GM21825 (cell line): ENCODE measurements around the gene SLC38A10.
A peak's percentile ranks its signal among the peaks of the same experiment; 100 is the strongest.
"Not testable (repeated sequence)": the region's sequence is repeated elsewhere in the genome, so short reads cannot be mapped to it uniquely, and the experiment has no call there.

ENCODE experiments used
- ATAC-seq: cut with Tn5 transposase; IDR thresholded peaks from one replicate; pipeline ENCODE4 v1.9.1; 2021; ENCODE audit warnings: mild to moderate bottlenecking, moderate library complexity; ENCODE audit not compliant: unreplicated experiment

SLC38A10 gene

DNA sequence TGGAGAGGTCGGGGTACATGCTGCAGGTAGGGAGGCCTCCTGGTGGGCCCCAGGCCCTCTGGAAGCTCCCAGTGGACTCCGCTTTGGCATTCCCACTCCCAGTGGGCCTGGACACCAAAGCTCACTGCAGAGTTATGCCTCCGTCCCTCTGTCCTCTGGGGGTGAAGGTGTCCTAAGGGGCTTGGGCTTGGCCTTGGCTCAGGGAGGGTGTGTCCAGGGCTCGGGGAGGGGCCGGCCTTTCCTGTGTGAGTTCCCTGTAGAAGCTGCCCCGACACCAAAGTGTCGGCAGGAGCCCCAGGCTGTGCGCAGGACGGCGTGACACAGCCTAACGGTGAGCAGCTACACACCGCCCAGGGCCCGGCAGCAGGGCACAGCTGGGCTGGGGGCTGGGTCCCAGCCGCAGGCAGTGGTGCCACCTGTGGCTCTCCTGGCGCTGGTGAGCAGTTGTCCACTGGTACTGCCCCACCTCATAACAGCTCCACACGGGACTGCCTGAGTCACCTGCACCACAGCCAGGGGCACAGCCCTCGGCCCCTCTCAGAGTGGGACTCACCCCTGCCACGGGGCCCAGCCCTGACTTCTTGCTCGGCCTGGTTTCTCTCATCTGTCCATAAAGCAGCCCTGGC, 62.4 kb downstream of the SLC38A10 start:
- no peak for ATAC-seq

DNA sequence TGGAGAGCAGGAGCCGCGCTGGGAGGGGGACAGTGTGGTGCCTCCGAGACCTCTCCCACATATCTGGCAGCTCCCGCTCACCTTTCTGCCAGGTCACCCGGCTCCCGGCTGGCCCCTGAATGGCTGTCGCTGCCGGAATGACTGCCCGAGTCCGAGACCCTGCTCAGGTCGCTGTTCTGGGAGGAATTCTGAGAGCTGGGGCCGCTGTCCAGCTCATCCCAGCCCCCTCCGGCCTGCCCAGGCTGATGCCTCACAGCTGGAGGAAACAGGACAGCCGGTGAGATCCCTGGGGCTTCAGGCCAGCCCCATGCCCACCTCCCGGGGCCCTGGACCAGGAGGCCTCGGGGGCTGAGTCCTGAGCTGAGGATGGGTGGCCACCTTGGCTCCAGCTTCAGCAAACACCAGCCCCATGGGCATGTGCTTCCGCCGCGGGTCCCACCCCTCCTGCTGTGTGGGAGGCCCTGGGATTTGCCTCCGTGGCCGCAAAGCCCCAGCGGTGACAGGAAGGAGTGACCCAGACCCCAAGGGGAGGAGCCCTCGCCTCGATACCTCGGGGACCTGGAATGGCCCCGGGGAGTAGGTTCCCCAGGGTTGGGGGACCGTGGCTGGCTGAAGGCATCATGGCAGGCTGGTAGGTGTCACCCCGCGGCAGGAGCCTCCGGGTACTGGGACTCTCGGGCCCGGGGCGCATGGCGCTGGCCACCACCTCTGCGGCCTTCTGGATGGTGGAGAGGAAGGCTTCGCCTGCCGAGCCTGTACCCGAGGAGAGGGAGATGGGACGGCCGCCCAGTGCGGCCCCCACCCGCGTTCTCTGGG, 63.1 kb downstream of the SLC38A10 start:
- no peak for ATAC-seq

DNA sequence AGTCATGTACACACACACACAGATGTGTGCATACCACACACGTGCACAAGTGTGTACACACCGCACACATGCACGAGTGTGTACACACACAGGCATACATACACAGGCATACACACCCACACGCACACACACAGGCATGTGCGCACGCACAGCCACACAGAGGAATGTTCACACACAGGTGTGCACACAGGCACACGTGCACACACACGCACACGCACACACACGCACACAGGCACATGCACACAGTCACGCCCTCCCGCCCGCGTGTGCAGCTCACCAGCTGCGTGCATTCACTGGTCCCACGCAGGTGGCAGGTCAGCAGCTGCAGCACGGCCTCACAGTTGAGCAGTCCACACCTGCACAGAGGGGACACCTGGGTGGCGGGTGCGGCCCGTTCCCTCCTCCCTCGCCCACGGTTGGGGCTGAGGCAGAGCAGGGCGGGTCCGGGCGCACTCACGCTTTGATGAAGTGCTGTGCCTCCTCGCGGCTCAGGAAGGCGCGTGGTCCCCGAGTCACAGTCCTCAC, 63.9 kb downstream of the SLC38A10 start:
- ATAC-seq = no peak

DNA sequence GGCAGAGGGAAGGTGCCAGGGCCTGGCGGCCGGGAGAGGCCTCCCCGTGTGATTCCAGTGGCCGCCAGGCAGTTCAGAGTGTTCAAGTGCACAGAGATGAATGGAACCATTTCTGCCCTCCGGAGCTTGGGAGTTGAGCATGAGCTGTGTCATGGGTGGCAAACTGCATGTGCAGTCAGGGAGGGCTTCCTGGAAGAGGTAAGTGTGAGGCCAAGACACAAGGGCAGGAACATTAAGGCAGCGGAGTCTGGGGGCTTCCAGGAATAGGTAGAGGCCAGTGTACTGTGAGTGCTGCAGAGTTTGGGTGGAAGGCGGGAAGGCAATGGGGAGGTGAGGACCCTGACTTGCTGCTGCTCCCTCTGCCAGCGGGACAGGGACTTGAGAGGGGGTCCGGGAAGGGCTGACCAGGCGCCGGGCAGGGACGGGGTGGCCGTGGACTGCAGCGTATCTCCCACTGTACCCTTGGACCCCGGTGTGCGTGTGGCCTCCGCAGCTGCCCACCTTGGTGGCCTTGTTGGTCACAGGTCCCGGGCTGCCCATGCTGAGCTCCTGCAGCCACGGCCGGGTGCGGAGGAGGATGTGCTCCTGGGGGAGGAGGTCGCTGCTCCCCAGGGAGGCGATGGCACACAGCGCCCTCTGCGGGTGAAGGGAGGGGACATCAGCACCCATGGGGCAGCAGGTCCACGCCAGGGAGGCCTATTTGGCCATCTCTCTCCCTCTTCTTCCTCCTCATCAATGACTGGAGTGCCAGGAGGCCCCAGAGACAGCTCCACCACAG, 64.9 kb downstream of the SLC38A10 start:
- ATAC-seq = no peak

DNA sequence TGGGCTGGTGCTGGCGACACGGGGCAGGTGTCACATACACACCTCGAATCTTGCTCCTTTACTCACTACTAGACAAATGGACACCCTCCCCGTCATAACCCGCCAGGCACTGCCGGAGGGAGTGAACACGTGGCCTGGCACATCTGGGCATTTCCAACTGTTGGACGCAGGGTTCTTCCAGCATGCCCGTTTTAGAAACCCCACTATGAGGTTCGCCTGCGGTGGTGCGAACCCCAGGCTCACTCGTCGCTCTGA, 65.5 kb downstream of the SLC38A10 start:
- no peak for ATAC-seq

DNA sequence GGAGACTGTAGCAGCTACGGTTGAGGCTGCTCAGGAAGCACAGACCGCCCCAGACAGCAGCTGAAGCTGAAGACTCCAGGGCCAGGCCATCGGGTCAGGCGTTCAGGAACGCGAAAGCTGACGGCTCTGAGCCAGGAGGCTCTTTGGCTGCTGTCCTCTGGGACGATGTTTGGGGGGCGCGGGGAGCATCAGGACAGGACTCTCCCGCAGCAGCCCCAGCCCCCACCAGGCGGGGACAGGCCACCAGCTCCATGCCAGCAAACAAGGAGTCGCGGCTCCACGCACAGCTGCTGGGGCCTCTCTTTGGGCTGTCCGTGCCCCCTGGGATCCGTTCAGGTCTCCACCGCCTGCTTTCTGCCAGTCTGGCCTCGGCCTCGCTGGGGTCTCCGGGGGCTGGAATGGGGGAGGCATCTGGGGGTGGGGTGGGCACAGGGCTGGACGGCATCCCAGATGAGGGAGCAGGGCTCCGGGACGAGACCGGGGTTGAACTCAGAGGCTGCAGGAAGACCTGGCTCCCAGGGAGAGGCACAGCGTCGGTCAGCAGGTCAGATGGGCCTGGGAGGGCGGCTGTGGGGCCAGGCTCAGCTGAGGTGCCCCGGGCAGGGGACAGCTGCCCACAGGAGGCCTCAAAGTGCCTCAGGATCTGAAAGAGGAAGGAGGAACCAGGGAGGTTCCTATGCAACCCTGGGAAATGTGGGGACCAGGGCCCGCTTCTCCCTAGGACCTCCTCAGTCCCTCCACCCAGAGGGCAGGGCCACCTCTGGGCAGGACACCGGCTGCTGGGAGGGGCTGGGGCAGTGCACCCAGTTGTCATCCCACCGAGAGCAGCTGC, 66.1 kb downstream of the SLC38A10 start:
- ATAC-seq = no peak

DNA sequence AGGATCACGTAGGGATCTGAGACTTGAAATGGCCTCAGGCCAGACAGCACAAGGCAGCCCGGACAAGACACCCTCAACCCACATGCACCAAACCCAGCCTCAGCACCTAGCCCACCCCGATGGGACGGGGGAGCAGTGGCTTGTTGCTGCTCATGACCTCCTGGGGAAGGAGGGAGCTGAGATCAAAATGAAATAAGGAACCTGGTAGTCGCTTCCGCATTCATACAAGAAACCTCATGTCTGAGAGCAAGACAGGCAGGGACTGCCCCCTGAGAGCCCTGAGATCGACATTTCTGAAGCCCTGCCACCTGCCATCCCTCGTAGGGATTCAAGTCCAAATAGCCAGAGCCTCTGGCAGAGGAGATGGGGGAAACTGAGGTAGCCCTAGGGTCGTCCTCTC, 66.7 kb downstream of the SLC38A10 start:
- no peak for ATAC-seq

DNA sequence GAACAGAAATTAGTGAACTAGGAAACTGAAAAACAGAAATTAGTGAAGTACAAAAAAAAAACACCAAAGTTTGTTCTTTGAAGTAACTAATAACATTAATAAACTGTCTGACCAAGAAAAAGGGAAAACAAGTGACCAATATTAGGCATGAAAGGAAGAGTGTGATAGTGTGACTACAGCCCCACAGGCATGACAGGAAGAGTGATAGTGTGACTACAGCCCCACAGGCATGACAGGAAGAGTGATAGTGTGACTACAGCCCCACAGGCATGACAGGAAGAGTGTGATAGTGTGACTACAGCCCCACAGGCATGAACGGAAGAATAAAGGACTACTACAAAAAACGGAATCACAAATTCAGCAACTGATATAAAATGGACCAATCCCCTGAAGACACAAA, 67.5 kb downstream of the SLC38A10 start:
- ATAC-seq = not testable (repeated sequence)

DNA sequence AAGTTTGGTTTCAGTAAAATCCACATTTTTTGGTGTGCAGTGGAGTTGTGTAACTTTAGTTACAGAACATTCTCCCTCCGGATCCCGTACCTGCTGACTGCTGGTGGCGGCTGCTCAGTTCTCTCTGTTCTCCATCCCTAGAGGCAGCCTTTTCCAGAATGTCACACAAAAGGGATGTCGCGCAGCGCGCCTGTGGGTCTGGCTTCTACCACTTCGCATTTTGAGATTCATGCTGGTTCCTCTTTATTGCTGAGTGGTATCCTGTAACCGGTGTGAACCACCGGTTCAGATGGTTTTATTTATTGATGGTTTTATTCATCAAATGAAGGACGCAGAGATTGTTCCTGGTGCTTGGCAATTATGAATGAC, 71.4 kb downstream of the SLC38A10 start:
- ATAC-seq = no peak

DNA sequence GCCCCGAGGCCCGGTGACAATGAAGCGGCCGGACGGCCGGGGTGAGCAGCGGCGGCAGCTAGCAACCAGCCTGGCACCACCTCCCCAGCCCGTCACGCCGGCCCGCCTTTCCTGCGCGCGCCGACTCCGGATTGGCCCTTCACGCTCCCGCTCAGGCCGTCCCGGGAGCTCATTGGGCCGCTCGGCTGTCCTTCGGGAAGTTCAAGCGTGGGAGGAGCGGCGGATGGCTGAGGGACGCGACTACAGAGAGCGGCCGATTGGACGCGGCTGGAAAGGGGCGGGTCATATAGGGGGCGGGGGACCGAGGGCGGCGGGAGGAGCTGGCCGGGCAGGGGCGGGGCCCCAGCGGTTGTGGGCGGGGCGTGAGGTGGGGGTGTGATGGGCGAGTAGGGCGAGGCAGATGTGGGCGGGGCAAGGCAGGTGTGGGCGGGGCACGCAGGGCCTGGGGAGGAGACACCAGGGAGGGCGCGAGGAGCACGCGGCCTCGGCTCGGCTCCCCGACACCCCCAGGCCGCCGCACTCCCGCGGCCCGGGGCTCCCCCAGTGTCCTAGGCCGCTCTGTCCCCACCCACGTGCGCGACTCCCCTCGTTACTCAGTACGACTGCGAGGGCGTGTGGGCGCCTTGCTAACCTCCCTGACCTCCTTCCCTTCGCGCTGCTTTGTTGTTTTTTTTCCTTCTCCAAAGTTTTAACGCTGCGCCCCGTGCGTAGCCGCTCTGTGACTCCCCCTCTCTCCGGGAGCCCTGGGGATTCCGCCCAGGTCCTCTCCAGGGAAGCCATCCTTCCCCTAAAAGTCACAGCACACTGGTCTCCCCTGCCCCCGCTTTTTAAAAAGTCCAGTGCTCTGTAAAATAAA, 72.0 kb downstream of the SLC38A10 start, which contains the start of gene CEP131:
TSS of gene CEP131 (minus strand) at position 60 of the 856 bp plus-strand sequence. CDS start 2,909 bp downstream, outside the sequence.
- ATAC-seq = peak; percentile 91

DNA sequence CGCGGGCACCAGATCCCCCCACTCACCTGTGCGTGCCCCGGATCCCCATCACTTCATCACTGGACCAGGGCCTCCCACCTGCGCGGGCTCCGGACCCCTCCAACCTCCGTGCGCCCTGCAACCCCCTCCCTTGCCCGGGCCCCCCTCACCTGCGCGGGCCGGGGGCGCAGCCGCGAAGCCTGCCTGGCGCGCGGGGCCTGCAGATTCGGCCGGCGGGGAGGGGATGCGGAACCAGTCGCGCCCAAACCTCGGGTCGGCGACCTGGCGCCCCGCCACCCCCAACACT, 72.5 kb downstream of the SLC38A10 start:
- peak; percentile 9 for ATAC-seq

DNA sequence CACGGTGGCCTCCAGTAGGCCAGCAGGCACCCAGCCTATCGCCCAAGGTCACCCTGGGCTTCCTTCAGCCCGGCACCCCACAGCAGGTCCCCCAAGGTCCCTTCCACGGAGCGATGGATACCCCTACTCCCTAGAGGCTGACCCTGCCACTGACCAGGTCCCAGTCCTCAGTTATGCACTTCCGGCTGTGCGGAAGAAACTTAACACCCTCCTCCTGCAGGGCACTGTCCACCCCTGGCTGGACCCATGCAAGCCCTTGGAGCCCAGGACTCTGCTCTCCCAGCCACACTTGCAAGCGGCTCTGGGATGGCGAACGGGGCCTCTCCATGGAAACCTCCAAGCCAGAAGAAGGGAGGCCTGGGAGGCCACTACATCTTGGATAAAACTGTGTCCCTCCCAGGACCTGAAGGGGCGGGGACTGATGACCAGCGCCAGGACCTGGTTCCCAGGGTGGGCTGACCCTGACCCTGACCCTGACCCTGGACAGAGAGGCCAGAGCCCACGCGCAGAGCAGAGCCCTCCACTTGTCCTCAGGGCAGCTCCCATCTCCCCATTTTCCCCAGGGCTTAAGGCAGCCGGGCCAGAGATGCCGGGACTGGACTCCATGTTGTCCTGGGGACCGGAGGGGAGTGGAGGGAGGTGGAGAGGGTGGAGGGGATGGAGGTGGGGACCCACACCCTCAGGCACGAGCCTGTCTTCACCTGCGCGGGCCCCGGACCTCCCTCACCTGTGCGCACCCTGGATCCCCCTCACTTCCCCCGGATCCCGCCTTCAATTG, 73.1 kb downstream of the SLC38A10 start:
- ATAC-seq = no peak

DNA sequence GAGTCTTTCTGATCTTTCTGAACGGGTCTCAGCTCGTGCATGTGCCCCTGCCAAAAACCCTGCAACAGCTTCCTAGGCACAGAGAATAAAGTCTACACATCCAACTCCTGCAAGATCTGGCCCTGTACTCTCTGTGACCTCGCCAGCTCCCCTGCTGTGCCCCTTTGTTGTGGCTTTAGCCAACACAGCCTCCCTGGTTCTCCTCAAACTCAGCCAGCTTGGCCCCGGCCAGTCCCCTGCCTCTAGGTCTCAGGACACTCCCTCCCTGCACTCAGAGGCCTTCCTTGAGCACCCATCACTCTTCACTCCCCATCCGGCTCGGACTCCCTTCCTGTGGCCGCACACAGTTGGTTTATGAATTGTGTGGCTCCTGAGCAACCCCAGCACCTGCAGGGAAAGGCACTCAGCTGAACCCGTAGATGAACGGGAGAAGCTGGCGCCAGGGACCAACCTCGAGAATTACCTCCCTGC, 73.7 kb downstream of the SLC38A10 start:
- no peak for ATAC-seq

DNA sequence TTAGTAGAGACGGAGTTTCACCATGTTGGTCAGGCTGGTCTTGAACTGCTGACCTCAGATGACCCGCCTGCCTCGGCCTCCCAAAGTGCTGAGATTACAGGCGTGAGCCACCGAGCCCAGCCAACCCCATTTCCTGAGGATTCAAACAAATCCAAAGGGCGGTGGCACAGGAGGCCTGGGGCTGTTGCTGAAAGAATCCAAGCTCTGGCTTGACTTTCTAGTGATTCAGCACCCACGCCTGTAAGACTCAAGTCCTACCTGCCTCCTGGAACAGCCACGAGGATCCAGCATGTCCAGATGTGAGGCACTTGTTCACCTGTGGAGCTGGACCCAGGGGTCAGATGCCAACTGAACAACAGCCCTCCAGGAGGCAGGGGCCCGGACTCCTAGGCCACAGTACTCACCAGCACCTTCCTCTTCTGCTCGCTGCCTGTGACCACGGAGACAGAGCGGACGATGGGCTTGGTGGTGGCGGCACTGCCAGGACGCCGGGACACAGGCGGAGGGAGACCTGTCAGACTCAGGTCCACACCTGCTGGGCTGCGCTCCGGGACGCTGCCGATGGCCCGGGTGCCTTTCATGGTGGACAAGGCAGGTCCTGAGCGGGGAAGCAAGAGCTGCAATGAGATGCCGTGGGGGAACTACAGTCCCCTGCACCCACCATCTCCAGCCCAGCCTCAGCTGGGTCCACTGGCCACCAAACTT, 75.5 kb downstream of the SLC38A10 start:
- ATAC-seq = no peak

DNA sequence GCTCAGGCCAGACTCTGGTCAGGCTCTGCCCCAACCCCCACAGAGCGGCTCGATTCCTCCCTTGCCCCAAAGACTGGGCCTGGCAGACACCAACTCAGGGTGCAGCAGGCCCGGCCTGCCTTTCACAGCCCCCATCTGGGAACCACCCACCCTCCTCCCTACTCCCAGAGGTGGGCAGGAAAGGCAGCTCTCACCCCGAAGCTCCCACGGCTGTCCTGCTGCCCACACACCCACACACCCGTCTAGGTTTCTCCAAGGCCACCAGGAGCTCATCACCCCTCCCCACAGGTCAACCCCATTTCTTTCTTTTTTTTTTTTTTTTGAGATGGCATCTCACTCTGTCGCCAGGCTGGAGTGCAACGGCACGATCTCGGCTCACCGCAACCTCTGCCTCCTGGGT, 76.1 kb downstream of the SLC38A10 start:
- no peak for ATAC-seq

DNA sequence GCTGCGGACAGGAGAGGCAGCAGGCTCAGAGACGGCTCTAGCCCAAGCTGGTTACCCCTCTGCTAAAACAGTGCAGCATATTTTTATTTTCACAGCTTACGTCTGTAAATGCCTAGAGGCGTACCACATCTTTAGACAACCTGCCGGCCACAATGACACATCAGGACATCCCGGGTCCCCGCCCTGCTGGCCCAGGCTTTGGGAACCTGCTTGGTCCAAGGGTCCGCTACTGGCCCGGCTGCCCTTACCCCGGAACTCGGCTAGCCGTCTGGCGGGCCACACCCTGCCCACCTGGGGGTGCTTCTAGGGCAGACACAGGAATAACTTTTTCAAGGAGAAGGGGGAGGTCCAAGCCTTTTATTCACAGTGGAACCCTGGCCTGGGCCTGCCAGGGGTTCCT, 76.6 kb downstream of the SLC38A10 start:
- ATAC-seq = no peak

DNA sequence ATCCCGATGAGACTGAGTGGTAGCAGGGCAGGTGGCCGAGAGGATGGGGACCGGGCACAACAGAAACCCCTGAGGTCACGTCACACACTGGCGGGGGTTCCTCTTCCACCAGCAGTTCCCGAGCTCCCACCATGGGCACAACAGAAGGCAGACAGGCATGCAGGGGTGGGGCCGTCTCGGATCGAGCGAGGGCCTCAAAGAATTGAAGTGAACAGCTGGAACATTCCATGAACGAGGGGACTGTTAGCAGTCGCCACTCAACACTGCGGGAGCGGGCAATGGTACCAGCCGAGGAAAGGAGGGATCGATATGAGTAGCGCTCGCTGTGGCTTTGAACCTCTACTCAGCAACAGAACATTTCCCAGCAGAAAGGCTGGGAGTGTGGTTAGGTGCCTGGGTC, 77.6 kb downstream of the SLC38A10 start:
- ATAC-seq = no peak

DNA sequence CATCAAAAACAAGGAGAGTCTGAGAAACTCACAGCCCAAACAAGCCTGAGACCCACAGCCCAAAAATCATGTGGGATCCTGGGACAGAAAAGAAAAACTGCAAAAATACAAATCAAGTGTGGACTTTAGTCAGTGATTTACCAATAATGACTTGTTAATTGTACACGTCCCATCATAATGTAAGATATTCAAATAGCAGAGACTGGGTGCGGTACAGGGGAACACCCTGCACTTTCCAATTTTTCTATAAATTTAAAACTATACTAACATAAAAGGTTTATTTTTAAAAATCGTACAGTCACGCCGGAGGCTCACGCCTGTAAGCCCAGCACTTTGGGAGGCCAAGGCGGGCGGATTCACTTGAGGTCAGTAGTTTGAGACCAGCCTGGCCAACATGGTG, 81.1 kb downstream of the SLC38A10 start:
- no peak for ATAC-seq

DNA sequence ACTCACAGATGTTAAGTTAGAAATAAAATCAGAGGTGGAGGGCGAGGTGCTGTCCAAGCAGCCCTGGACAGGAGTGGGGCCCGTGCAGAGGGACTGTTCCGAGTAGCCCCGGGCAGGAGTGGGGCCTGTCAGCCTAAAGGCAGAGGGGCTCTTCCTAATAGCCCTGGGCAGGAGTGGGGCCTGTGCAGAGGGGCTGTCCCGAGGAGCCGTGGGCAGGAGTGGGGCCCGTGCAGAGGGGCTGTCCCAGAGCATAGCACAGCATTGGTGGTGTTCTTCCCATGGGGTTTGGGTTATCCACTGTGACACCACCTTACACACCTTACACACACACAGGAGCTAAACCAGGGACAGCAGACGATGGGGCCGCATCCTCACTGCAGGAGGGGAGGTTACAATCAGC, 82.7 kb downstream of the SLC38A10 start:
- ATAC-seq = no peak
